ENCODE data around the gene GNPAT. TPM values are rescaled to one million over a fixed set of nuclear protein-coding genes. Genes with fewer than 3 reads are reported as not detected.

Gene GNPAT
- total and polyA plus RNA-seq, 2 of the 4 experiments (the other 2 are of a cell fraction): 17.2 to 36.0 TPM

- H3K4me1 ChIP-seq (ENCODE audit: control insufficient read depth, insufficient read depth, low read length): no peaks in the 10 kb centered on the region
- H3K56ac ChIP-seq (ENCODE audit: extremely low read depth, insufficient read depth, low read length): no peak overlapping the region
- dilution Hi-C loops (cut with HindIII; ENCODE audit: low sequenced_read_pairs, unreplicated experiment) (no loop called here), in situ Hi-C loops (cut with MboI; ENCODE audit: low sequenced_read_pairs) (no loop called here), intact Hi-C loops (cut with micrococcal nuclease) (no loop called here)
- H3K79me1 ChIP-seq (ENCODE audit: low read depth in 1 of 2, low read length in 2 of 2): no peaks in the 10 kb centered on the region
- no peak overlapping the region for H3K14ac ChIP-seq (replicated peaks; ENCODE audit: low read depth, low read length)
- no peaks in the 10 kb centered on the region for H4K20me1 ChIP-seq (ENCODE audit: insufficient read depth, low read length)
- H3K9me1 ChIP-seq (ENCODE audit: insufficient read depth, low read length): no peaks in the 10 kb centered on the region
- H3K36me3 ChIP-seq (ENCODE audit: control insufficient read depth, insufficient read depth, low read length): no peaks in the 10 kb centered on the region
- H2BK120ac ChIP-seq (ENCODE audit: low read depth, low read length): no peak overlapping the region
- H3K27me3 ChIP-seq (ENCODE audit: control insufficient read depth, insufficient read depth, low read length): peaks cover 24% of the 10 kb centered on the region
- WGBS, 2 experiments (ENCODE audit: extremely low coverage in 2 of 2, insufficient read length in 1 of 2): no CpG with 5 or more reads among the region's 8 CpGs
- H3K18ac ChIP-seq (ENCODE audit: low read depth, low read length): no peak overlapping the region
- peak overlapping the region; percentile 32 for H2AFZ ChIP-seq (replicated peaks; ENCODE audit: low read length, poor library complexity)
- no peak for TF ChIP-seq MXI1 (IDR thresholded peaks at IDR 0.05; ENCODE audit: borderline replicate concordance, low read depth, low read length)
- TF ChIP-seq MAFK (IDR thresholded peaks at IDR 0.05; ENCODE audit: low read depth, low read length): no peak
- no peak for TF ChIP-seq POLR2A (IDR thresholded peaks at IDR 0.05; ENCODE audit: low read depth, low read length)
- TF ChIP-seq ELK1 (IDR thresholded peaks at IDR 0.05; ENCODE audit: borderline replicate concordance, low read depth, low read length): no peak
- TF ChIP-seq RFX5 (IDR thresholded peaks at IDR 0.05; ENCODE audit: low read depth, low read length): no peak
- no peak for TF ChIP-seq RCOR1 (IDR thresholded peaks at IDR 0.05; ENCODE audit: insufficient replicate concordance, low read length)
- TF ChIP-seq FOS (IDR thresholded peaks at IDR 0.05; ENCODE audit: low read depth, low read length): no peak
- no peak for TF ChIP-seq BHLHE40 (IDR thresholded peaks at IDR 0.05; ENCODE audit: low read depth, low read length)
- TF ChIP-seq USF2 (IDR thresholded peaks at IDR 0.05; ENCODE audit: low read depth, low read length): no peak
- TF ChIP-seq CEBPB (IDR thresholded peaks at IDR 0.05; ENCODE audit: low read depth, low read length): no peak
- TF ChIP-seq CTCF (conservative IDR thresholded peaks at IDR 0.05; ENCODE audit: low read depth, low read length): no peak
- TF ChIP-seq RAD21 (IDR thresholded peaks at IDR 0.05; ENCODE audit: low read length): no peak
- no peak for TF ChIP-seq MAZ (IDR thresholded peaks at IDR 0.05; ENCODE audit: borderline replicate concordance, low read depth, low read length)
- TF ChIP-seq CHD1 (IDR thresholded peaks at IDR 0.05; ENCODE audit: low read depth, low read length): no peak
- no peak for TF ChIP-seq SMC3 (IDR thresholded peaks at IDR 0.05; ENCODE audit: low read depth, low read length)
- BruUV-seq (replicated peaks): no TSS peak
- DNase-seq: no peak
- CTCF ChIA-PET: interaction anchor here (0.6 to 1.0 kb wide), 3 partner anchors 44 to 572 kb away, joined by 3 read pairs; no protein-coding TSS in a partner anchor
- no peak overlapping the region for H3K4me2 ChIP-seq (ENCODE audit: low read depth, low read length)
- no peak for ATAC-seq (ENCODE audit: low read depth)
- no peak overlapping the region for H2BK5ac ChIP-seq (ENCODE audit: low read depth, low read length, poor library complexity, severe bottlenecking)
- no peak overlapping the region for H3K4ac ChIP-seq (ENCODE audit: low read depth, low read length)
- H4K8ac ChIP-seq (ENCODE audit: low read depth in 2 of 2, low read length in 2 of 2): no peak overlapping the region
- H3K27ac ChIP-seq (ENCODE audit: insufficient read depth, low read length): no peak overlapping the region
- no peak overlapping the region for H3K9ac ChIP-seq (ENCODE audit: low read depth, low read length)
- no peak overlapping the region for H4K5ac ChIP-seq (ENCODE audit: low read depth, low read length)
- H3K9me3 ChIP-seq (ENCODE audit: control insufficient read depth, insufficient read depth, low read length): no peaks in the 10 kb centered on the region
- H2AK5ac ChIP-seq (ENCODE audit: low read depth, low read length): no peak overlapping the region
- no peak overlapping the region for H3K4me3 ChIP-seq (ENCODE audit: insufficient read depth, low read depth, low read length)
- H4K91ac ChIP-seq (ENCODE audit: insufficient read depth, low read depth, low read length): no peak overlapping the region
- no peak overlapping the region for H3K23ac ChIP-seq (ENCODE audit: low read depth, low read length)
- POLR2A ChIA-PET (ENCODE audit: unreplicated experiment): no interaction called here
- no peak overlapping the region for H2BK20ac ChIP-seq (ENCODE audit: low read depth, low read length)
- no peak overlapping the region for H2AK9ac ChIP-seq (replicated peaks; ENCODE audit: low read depth, low read length, poor library complexity)
- no peak overlapping the region for H2BK15ac ChIP-seq (ENCODE audit: low read depth, low read length)
Measured at GRCh38 chr1:231206856-231207255, 34.2 kb upstream of the GNPAT start.
